Astrocyte of the hippocampus (primary cell): ENCODE results near the gene ITGB7.
A peak's percentile ranks its signal among the peaks of the same experiment; 100 is the strongest.

Source experiments
- DNase-seq: peaks from one replicate; pipeline ENCODE4 v3.0.0; 2011; ENCODE audit warnings: low read depth, low spot score

ITGB7 gene, protein sequence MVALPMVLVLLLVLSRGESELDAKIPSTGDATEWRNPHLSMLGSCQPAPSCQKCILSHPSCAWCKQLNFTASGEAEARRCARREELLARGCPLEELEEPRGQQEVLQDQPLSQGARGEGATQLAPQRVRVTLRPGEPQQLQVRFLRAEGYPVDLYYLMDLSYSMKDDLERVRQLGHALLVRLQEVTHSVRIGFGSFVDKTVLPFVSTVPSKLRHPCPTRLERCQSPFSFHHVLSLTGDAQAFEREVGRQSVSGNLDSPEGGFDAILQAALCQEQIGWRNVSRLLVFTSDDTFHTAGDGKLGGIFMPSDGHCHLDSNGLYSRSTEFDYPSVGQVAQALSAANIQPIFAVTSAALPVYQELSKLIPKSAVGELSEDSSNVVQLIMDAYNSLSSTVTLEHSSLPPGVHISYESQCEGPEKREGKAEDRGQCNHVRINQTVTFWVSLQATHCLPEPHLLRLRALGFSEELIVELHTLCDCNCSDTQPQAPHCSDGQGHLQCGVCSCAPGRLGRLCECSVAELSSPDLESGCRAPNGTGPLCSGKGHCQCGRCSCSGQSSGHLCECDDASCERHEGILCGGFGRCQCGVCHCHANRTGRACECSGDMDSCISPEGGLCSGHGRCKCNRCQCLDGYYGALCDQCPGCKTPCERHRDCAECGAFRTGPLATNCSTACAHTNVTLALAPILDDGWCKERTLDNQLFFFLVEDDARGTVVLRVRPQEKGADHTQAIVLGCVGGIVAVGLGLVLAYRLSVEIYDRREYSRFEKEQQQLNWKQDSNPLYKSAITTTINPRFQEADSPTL

DNA sequence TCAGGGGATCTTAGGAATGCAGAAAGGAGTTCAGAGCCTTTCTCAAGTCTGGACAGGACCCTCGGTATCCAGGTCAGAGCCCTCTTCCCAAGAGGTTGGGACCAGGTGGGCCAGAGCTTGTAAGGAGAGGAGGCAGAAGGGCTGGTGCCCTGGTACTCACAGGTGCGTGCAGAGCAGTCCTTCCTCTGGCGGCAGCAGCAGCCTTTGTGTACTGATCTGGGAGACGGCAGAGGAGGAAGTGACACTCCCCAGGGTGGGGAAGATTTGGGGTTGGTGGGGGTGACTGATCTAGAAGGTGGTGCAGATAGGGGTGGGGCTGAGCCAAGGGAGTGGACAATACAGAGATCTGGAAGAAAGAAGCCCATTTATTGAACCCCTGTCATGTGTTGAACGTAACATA lies at the start of gene ITGB7:
ITGB7 (minus strand) TSS at position 210 of the 400 bp plus-strand sequence. CDS start 6,808 bp downstream, outside the sequence.
- DNase-seq, result no peak

DNA sequence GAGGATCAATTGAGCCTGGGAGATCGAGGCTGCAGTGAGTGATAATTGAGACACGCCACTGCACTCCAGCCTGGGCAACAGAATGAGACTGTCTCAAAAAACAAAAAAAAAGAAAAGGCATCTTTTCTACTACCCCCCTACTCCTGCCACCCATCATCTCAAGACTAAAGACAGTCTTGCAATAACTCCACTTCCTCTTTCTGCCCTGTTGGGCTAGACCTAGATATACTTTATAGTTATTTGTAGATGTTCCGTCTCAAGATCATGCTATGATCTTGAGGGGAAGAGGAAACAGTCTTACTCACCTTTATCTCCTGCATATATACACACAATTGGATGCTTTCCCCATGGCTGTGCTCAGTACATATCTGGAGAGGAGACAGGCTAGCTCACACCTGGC lies 48.9 kb upstream of the ITGB7 start:
- DNase-seq, result no peak

DNA sequence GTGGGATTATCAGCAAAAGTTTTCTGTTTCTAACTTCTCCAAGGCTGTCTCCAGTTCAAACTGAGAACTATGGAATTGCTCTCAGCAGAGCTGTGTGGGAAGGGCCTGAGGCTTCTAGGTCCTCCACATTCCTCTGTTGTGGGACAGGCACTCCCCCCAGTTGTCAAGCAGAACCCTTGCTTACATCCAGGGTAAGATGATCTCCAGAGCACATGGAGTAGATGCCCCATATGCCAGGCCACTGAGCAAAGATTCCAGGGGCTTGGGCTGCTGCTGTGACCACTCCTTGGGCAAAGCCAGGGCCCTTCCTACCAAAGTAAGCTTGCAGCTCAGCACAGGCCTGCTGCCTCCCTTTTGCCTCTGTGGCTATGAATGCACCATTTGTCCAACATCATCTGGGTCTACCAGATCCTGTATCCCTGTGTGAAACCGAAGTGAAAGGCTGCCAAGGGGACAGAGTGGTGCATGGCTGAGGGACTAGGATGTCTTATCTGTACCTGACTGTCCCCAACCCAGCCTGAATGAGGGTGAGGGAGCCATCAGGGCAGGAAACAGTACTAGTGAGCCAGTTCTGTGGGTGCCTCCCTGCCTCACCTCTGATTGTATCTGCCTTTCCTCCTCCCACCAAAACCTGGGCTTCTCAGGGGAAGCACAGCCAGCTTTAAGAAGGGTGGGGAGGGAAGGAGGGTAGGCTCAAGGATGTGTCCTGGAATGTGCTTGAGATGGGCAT lies 47.9 kb upstream of the ITGB7 start:
- DNase-seq, result no peak

DNA sequence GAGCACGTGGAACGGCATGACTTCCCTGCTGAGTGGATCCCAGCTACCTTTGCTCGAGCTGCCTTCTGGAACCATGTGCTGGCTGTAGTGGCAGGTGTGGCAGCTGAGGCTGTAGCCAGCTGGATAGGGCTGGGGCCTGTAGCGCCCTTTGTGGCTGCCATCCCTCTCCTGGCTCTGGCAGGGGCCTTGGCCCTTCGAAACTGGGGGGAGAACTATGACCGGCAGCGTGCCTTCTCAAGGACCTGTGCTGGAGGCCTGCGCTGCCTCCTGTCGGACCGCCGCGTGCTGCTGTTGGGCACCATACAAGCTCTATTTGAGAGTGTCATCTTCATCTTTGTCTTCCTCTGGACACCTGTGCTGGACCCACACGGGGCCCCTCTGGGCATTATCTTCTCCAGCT lies 46.2 kb upstream of the ITGB7 start:
- no peak for DNase-seq

DNA sequence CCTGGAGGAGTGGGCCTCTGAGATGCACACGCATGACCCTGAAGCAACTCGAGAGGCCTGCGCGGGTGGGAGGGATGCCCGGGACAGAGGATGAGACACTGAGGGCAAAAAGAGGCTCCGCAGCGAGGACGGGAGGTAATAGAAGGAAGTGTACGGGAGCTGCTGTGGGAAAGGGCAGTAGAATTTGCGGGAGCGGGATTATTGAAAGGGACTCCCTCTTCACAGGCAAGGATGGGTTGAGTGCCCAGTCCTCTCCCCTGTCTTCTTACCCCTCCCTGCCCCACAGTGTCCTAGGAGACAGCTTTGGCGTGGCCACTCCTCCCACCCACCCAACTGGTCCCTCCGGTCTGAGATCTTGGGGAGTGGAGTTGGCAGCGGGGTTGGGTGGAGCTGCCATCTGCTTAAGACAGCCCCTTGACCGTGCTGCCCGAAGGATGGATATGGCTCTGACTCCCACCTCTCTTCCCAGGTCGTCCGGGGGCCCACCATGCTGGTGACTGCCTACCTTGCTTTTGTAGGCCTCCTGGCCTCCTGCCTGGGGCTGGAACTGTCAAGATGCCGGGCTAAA lies 45.4 kb upstream of the ITGB7 start:
- DNase-seq, result no peak

DNA sequence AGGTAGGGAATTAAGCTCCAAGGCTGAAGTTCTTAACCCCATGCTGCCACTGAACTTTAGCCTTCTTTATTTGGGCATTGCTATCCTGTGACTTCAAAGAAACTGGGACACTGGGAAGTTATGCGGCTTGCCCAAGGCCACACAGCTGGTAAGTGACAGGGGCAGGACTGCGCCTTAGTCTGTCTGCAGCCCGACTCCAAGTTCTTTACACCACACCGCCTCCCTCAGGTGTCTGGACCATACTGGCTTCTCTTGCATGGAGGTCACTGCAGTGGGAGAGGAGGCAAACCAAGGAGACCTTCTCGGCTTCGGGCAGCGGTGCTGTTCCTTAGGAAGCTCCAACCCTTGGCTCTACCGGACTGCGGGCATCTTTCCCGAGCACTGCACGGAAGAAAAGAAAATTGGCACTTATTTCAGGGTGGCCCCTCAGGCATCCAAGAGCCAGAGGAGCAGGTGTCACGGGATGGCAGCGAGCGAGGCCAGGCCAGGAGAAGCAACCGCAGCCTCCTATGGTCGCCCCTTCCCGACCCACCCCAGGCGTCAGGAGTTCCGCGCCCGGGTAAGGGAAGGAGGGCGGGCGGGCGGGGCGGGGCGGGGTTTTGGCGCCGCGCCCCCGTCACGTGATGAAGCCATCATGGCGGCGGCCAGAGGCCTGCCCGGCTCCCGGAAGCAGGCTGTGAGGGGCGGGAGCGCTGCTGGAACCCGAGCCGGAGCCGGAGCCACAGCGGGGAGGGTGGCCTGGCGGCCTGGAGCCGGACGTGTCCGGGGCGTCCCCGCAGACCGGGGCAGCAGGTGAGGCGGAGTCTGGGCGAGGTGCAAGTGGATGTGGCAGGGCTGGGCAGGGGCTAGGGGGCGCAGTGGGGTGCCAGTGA lies 44.7 kb upstream of the ITGB7 start:
- DNase-seq, result peak; percentile 90

DNA sequence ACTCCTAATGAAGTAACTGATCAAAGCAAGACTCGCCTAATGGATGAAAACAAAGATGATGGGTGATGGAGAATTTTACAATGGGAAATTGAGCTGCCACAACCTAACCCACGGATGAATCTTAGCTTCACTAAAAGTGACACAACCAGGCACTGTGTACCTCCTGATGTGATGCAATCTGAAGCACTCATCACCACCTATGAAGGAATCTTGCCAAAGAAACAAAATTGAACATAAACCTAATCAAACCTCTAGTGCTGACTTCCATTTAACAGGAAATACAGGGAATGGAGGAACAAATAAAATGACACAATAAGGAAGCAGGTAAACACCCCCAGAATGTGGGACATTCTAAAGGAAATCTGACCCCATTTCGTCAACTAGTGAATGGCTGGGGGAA lies 38.2 kb upstream of the ITGB7 start:
- no peak for DNase-seq

DNA sequence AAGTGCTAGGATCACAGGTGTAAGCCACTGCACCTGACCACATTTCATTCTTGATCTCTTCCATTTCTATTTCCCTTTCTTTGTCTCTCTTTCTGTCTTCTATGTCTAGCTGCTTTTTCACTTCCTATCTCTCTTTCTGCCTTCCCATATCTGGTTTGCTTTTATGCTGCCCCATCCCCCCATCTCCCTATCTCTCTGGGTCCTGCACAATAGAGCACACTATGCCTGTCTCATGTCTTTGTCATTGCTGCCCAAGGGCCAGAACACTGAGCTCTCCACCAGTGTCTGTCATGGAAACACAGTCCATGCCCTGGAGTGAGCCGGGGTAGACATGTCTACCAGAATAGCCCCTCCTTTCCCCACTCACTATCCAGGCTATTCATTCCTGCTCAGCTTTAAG lies 37.3 kb upstream of the ITGB7 start:
- no peak for DNase-seq

DNA sequence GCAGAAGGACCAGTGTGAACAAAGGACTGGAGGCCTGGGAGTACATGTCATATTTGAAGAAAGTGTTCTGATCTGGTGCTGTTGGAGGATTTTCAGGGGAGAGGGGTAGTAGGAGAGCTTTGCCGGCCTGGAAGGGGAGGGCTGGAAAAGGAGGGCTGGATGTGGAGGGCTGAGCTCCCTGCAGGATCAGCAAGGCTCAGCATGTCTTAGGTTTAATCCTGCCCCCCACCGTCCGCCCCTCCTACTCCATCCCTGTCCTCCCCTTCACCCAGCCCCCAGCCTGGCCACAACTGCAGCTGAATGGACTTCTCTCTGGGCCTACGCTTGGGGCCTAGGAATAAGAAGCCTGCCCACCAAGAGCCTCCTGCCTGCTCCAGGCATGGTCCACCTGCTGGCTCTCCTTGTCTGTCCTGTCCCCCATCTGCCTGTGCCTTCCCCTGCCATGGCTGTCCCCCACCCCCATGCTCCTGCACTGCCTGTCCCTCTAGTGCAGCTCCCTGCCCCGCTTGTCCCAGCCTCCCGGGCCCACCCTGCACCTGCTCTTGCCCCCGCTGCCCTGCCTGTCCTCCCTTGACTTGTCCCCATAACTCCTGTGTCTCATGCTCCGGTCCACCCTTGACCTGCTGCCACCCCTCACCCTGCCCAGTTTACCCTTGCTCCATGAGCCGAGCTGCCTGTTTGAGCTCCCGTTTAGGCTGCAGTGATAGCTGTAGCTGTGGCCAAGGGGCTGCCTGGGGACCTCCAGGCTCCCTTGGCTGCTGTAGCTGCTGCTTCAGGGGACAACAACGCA lies 34.8 kb upstream of the ITGB7 start:
- no peak for DNase-seq

DNA sequence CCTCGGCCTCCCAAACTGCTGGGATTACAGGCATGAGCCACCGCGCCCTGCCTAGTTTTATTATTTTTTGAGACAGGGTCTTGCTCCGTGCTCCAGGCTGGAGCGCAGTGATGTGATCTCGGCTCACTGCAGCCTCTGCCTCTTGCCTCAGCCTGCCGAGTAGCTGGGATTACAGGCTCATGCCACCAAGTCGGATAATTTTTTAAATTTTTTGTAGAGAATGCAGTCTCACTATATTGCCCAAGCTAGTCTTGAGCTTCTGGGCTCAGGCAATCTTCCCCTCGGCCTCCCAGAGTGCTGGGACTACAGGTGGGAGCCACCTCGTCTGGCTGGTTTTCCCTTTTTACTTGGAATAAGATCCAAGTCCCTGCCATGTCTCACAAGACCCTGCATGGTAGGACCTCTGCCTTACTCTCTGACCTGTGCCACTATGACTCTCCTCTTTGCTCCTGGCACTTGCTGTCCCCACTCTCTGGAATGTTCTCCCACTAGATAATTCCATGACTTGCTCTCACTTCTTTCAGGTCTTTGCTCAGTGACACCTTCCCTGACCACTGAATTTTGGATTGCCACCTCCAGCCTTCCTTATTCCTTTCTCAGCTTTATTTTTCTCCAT lies 32.7 kb upstream of the ITGB7 start:
- DNase-seq, result no peak

DNA sequence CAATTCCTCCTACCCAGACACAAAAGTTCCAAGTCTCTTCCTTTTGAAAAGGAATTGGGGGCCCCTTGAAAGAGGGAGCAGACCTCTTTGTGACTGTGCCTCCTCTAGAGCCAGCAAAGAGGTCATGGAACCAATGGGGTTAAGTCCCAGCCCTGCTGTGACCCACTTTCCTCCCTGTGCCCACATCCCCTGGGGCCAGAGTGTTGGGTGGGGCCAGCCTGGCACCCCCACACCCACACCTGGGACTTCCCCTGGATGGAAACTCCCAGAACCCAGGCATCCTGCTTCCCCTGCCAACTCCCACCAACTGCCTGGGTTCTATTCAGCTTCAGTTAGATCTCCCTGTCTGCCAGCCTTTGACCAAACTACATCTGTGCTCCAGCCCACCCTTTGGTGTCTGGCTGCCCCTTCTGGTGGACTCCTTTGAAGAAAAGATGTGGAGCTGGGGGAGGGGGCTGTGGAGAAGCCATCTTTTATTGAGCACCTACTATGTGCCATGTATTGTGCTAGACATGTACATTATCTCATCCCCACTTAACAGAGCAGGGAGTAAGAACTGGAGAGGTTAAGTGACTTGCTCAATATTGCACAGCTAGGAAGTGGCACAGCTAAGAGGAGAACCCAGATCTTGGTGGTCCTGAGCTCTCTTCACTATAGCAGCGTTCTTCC lies 29.5 kb upstream of the ITGB7 start:
- no peak for DNase-seq

DNA sequence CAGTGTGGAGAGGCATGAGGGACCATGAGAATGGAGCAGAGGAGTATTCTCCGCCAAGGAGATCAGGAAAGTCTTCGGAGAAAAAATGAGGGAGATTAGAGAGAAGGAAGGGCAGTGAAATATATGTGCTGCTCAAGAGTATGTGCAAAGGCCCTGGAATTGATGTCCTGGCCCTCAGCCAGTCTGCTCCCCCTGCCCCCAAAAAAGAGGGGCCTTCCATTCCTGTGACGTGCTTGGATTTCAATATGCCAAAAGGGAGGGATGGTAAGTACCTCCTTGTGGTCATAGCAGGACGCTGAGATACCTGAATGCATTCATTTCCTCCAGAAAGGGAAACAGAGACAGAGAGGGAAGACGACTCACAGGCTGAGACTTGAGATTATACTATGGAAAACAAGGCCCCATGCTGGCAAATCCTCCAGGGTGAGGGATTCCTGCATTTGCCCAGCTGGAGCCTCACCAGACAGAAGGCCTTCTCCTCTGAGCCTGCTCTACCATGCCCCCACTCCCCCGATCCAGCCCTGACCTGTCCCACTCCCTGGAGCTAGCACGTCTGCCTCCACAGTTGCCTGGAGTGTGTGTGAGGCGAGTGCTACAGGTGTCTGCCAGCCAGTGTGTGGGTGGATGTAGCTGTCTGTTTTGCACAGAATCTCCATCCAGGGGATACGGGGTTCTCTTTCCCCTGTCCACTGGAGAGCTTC lies 28.8 kb upstream of the ITGB7 start:
- DNase-seq, result no peak

DNA sequence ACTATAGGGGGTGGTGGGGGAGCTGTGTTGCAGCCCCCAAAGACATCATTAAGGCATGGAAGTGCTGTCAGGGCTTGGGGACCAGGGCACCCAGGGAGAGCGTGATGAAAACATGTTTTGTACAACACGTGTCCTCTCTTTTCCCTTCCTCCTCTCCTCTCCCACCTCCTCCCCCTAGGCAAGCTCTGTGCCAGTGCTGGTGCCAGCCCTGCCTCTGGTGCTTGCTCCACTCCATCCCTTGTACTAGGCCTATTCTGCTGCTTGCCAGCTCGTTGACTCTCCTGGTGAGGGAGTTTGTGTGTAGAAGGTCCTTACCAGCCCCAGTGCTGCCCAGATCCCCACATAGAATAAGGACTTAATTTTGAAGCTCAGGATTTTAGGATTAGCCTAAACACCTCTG lies 28.1 kb upstream of the ITGB7 start:
- DNase-seq, result no peak

DNA sequence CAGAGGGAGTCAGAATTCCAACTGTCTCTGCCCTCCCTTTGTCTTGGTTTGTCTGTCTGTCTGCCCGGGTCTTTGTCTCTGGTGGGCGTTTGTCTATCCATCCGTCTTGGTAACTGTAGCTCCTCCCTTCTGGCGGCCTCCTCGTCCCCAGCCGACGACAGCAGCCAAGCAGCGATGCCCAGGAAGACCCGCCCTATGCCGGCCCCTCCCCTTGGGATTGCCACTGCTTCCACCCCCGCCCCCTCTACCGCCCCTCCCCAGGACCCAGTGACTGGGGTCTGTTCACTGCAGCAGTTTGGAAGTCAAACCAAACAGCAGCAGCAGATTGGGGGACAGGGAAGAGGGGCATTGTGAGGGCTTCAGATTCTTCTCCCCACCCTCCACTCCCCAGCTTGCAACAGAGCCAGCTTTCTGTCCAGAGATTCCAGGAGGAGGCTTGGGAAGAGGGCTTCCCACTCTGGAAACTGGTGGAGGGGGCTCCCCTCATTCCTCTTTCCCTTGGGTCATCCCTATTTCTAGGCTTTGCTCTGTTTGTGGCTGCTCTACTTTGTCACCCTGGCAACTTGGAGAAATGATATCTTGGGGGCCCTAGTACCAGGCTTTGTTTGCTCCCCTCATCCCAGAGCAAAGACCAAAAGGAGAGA lies 27.3 kb upstream of the ITGB7 start:
- DNase-seq, result peak; percentile 36

DNA sequence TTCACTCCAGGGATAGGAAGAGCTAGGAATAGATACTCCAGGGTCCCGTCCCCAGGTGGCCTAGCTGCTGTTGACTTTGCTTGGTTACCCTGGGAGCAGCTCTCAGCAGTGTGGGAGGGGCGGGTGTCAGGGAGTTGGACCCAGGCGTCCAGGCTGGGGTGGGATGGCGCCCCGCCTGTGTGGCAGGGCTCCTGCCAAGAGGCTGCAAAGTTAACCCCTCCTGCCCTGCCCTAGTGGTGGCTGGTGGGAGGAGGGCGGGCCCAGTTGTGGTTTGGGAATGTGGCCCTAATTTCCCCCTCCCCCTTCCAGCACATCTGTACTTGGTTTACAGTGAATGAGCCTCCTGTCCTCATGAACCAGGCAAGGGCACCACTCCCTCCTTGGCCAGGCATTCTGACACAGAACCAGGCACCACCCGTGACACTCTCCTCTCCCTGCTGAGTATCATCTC lies 26.6 kb upstream of the ITGB7 start:
- no peak for DNase-seq

DNA sequence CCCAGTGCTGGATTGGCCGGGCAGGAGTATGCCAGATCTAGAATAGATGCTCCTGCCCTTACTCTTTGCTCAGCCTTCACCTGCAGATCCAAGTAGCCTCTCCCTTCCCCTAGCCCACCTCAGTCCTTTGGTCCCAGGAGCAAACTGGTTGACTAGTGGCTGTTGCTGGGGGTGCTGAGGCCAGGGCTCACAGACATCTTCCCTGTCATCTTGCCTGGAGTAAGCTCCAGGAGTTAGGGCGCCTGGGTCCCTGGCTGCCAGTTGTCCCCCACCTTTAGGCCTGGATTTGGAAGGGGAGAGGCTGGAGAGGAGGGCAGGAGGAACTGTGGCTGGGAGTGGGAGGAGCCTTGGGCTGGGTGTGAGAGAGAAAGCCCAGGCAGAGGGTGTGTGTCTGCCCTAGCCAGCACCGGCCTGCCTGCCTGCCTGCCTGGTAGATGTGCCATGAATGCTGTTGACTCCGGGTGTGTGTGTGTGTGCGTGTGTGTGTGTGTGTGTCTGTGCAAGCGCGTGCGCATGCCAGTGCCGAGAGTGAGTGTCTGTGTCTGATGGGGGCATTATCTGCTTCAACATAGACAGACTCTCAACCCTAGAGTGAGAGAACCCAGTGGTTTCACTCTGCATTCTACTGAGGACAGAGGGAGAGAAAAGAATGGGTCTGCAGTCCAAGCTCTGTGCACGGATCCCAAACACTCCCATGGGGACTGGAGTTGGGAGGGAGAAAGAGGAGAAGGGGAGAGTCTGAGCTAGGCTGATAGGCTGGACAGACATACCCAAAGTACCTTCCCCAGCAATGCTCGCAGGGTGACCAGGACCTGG lies 25.8 kb upstream of the ITGB7 start:
- DNase-seq, result peak; percentile 59
